Right lobe of liver (tissue), 6 donors: ENCODE measurements around the gene OR6C76. TPM values are rescaled to one million over a fixed set of nuclear protein-coding genes. Genes with fewer than 3 reads are reported as not detected.
"Not testable (repeated sequence)": the region's sequence is repeated elsewhere in the genome, so short reads cannot be mapped to it uniquely, and the experiment has no call there.

ENCODE experiments used
- ATAC-seq, 4 donors: fragments of 200-7000 bp; cut with Tn5 transposase; one replicate each; pipeline ENCODE4 v1.9.1; 2020; ENCODE audit warnings: mild to moderate bottlenecking in 4 of 4, moderate library complexity in 4 of 4
- DNase-seq, 3 donors: peaks; one replicate each; pipeline ENCODE4 v3.0.0-alpha.2; 2020
- H3K27ac ChIP-seq, 3 donors: fragments of 200-600 bp; one replicate each; pipeline ENCODE4 v1.8.0; 2022
- H3K27me3 ChIP-seq, 2 donors: fragments of 200-600 bp; one replicate each; pipeline ENCODE4 v1.8.0; 2022
- H3K36me3 ChIP-seq, 4 donors: fragments of 200-600 bp; sonication (generic) in 1 of 4; one replicate each; pipeline versions ENCODE4 v1.5.1 to v1.8.0; 2017 to 2022; ENCODE audit warnings: control low read depth in 1 of 4
- H3K4me1 ChIP-seq, 4 donors: fragments of 200-600 bp; sonication (generic) in 1 of 4; one replicate each; pipeline versions ENCODE4 v1.5.1 to v1.8.0; 2017 to 2022; ENCODE audit warnings: control low read depth in 1 of 4
- H3K4me3 ChIP-seq, 3 donors: fragments of 200-600 bp; one replicate each; pipeline ENCODE4 v1.8.0; 2022
- H3K9me3 ChIP-seq, 4 donors: fragments of 200-600 bp; sonication (generic) in 1 of 4; one replicate each; pipeline versions ENCODE4 v1.5.1 to v1.8.0; 2017 to 2022; ENCODE audit warnings: control low read depth in 1 of 4
- CTCF ChIP-seq, 4 donors: fragments of 200-600 bp in 3 of 4; fragments of 450-650 bp in 1 of 4; IDR thresholded peaks; one replicate each; pipeline versions ENCODE4 v1.5.1 to v1.8.0; 2016 to 2022; ENCODE audit warnings: antibody characterized with exemption in 4 of 4, mild to moderate bottlenecking in 2 of 4
- POLR2A ChIP-seq: fragments of 450-650 bp; IDR thresholded peaks from one replicate; pipeline ENCODE4 v1.6.1; 2017; ENCODE audit warnings: antibody characterized with exemption, mild to moderate bottlenecking
- WGBS: methylation state at CpG from one replicate; pipeline ENCODE4 v1.1.6; 2018; ENCODE audit warnings: low coverage, low lambda C conversion rate; ENCODE audit not compliant: insufficient coverage; ENCODE audit errors: missing lambda C conversion rate; 5-methylcytosine and 5-hydroxymethylcytosine counted together
- intact Hi-C, 2 donors: fragments of 100-400 bp; cut with DNase I; formaldehyde crosslinking; loops; one replicate each; pipeline versions ENCODE4 v1.11.2 to v1.14.1; 2022
- total RNA-seq, 6 experiments: library from RNA; depleted of rRNA in 2 of 6; stranded (reverse); fragments of >200 nt in 2 of 6; fragmentation: NEBNext Ultra II Directional in 3 of 6; extraction: Animal tissue kit (Norgen Biotek cat#: 25700) in 3 of 6; gene quantifications; one replicate each; pipeline versions ENCODE4 v1.1.0 to v1.2.4, GENCODE V29; 2016 to 2023
- donor health status: DM: no; HTN: yes; CAD: no.
- donor health status: DM: no; HTN: no; CAD: no.
- donor health status: DM: no; HTN: no; CAD: no.
- donor health status: DM: no; HTN: yes; CAD: no.
- donor health status: DM: no; HTN: yes; CAD: no.

The OR6C76 gene
- total RNA-seq, 6 experiments from 2014 or later: not detected

DNA sequence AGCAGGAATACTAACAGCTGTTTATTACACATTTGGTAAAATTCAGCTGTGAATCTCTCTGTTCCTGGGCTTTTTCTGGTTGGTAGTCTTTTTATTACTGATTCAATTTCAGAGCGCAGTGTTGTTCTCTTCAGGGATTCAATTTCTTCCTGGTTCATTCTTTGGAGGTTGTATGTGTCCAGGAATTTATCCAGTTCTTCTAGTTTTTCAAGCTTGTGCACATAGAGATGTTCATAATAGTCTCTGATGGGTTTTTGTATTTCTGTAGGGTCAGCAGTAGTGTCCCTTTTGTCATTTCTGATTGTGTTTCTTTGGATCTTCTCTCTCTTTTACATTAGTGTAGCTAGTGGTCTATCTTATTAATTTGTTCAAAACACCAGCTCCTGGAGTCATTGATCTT is 9.1 kb upstream of the OR6C76 start:
- H3K27ac ChIP-seq: no peak overlapping the region
- WGBS: 100% methylated on average over 1 of the region's 1 CpG
- H3K9me3 ChIP-seq: no peaks in the 10 kb centered on the region
- H3K4me1 ChIP-seq: no peaks in the 10 kb centered on the region
- no peaks in the 10 kb centered on the region for H3K36me3 ChIP-seq
- DNase-seq (no peak), ATAC-seq (no peak)
- no peak for TF ChIP-seq CTCF (IDR thresholded peaks at IDR 0.05)
- no peak for TF ChIP-seq POLR2A
- H3K4me3 ChIP-seq: no peak overlapping the region
- intact Hi-C loops: no loop called here
- no peaks in the 10 kb centered on the region for H3K27me3 ChIP-seq

- no peak for ATAC-seq
- no peak for TF ChIP-seq CTCF (IDR thresholded peaks at IDR 0.05)
- no peak for TF ChIP-seq POLR2A
These were observed 5.6 kb upstream of the OR6C76 start for GRCh38 chr12:55420307-55420962.

GRCh38 chr12:55428331-55429243 is 2.5 kb downstream of the OR6C76 start:
- TF ChIP-seq POLR2A: no peak
- TF ChIP-seq CTCF (IDR thresholded peaks at IDR 0.05): no peak
- WGBS: 24% methylated on average over 1 of the region's 1 CpG
- H3K36me3 ChIP-seq: no peaks in the 10 kb centered on the region
- no peak overlapping the region for H3K4me3 ChIP-seq
- no peak for DNase-seq
- intact Hi-C loops: no loop called here
- H3K9me3 ChIP-seq: no peaks in the 10 kb centered on the region
- H3K27ac ChIP-seq: no peak overlapping the region
- no peak for ATAC-seq
- H3K27me3 ChIP-seq: peaks cover 0 to 3% of the 10 kb centered on the region in 2 donors
- no peaks in the 10 kb centered on the region for H3K4me1 ChIP-seq

More at GRCh38 chr12:55420307-55420962, 5.6 kb upstream of the OR6C76 start:
- Histone ChIP-seq H3K27me3 (no peaks in the 10 kb centered on the region), H3K4me1 (no peaks in the 10 kb centered on the region), H3K27ac (no peak overlapping the region), H3K36me3 (no peaks in the 10 kb centered on the region), H3K9me3 (no peaks in the 10 kb centered on the region), H3K4me3 (no peak overlapping the region)
- 80% methylated on average over 2 of the region's 2 CpGs for WGBS
- intact Hi-C loops: no loop called here
- no peak for DNase-seq

- H3K27ac ChIP-seq, H3K9me3 ChIP-seq, ATAC-seq, H3K4me1 ChIP-seq, H3K4me3 ChIP-seq, H3K36me3 ChIP-seq, DNase-seq, H3K27me3 ChIP-seq, intact Hi-C loops: not testable (repeated sequence)
- WGBS: 77% methylated on average over 5 of the region's 5 CpGs
These were observed 15.2 kb downstream of the OR6C76 start for GRCh38 chr12:55441233-55441632.

DNA sequence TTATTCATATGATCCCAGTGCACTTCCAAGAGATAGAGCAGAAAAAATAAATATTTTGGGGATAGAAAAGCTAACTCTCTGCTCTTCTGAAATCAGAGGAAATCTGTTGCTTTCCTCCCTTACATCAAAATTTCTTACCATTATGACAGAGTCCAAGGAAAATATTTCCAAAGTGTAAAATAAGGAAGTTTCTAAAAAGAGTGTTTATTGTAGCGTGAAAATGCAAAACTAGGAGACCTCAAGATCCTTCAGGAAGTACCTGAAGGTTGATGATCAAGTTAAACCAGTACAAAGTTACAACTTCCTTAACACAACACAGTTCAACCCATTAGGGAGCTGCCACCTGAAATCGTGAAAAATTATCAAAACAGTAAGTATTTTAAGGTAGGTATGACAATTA is 17.7 kb downstream of the OR6C76 start, which contains the start of gene OR6C2:
Gene OR6C2 (plus strand): TSS at position 301 of the 400 bp plus-strand sequence. CDS start 8,138 bp downstream, outside the sequence.
- H3K4me1 ChIP-seq: no peaks in the 10 kb centered on the region
- no peaks in the 10 kb centered on the region for H3K36me3 ChIP-seq
- WGBS: 34% methylated on average over 2 of the region's 2 CpGs
- DNase-seq (no peak), ATAC-seq (no peak)
- intact Hi-C loops: no loop called here
- H3K27me3 ChIP-seq: no peaks in the 10 kb centered on the region
- no peak within 1 kb of the TSS for H3K4me3 ChIP-seq
- H3K9me3 ChIP-seq: no peaks in the 10 kb centered on the region
- TF ChIP-seq CTCF (IDR thresholded peaks at IDR 0.05): no peak
- no peak for TF ChIP-seq POLR2A
- no peak within 1 kb of the TSS for H3K27ac ChIP-seq
